Astrocyte (in vitro differentiated cells and primary cell): ENCODE measurements around the gene PLEKHA6. TPM values are rescaled to one million over a fixed set of nuclear protein-coding genes. Genes with fewer than 3 reads are reported as not detected.

Source experiments
- DNase-seq: peaks from one replicate; pipeline ENCODE4 v3.0.0-alpha.2; 2010; ENCODE audit warnings: low read depth
- FAIRE-seq: peaks from 2 replicates; lab custom pipeline; 2011; peaks lifted over from hg19 to GRCh38; lab: Jason Lieb, UNC
- H2AFZ ChIP-seq: 2 replicates; pipeline ENCODE4 v1.6.0; 2012; ENCODE audit warnings: low read depth, low read length, inconsistent platforms
- H3K27ac ChIP-seq: 2 replicates; pipeline ENCODE4 v1.5.1; 2011; ENCODE audit warnings: low read depth, low read length, inconsistent platforms
- H3K27me3 ChIP-seq: 2 replicates; pipeline ENCODE4 v1.6.0; 2011; ENCODE audit warnings: low read length, inconsistent platforms; ENCODE audit not compliant: insufficient read depth
- H3K36me3 ChIP-seq: 2 replicates; pipeline ENCODE4 v1.5.1; 2011; ENCODE audit warnings: low read length, inconsistent platforms; ENCODE audit not compliant: insufficient read depth
- H3K4me1 ChIP-seq: 2 replicates; pipeline ENCODE4 v1.5.1; 2011; ENCODE audit warnings: low read length, inconsistent platforms; ENCODE audit not compliant: insufficient read depth
- H3K4me2 ChIP-seq: 2 replicates; pipeline ENCODE4 v1.6.0; 2012; ENCODE audit warnings: low read length, inconsistent platforms
- H3K4me3 ChIP-seq: 2 replicates; pipeline ENCODE4 v1.5.1; 2011; ENCODE audit warnings: low read depth, mild to moderate bottlenecking, low read length, inconsistent platforms; ENCODE audit not compliant: insufficient read depth
- H3K79me2 ChIP-seq: 2 replicates; pipeline ENCODE4 v1.6.0; 2012; ENCODE audit warnings: mild to moderate bottlenecking, low read length, inconsistent platforms; ENCODE audit not compliant: insufficient read depth
- H3K9ac ChIP-seq: 2 replicates; pipeline ENCODE4 v1.6.0; 2012; ENCODE audit warnings: mild to moderate bottlenecking, low read length, inconsistent platforms
- H3K9me3 ChIP-seq: 2 replicates; pipeline ENCODE4 v1.5.1; 2012; ENCODE audit warnings: low read depth, mild to moderate bottlenecking, low read length, inconsistent platforms; ENCODE audit not compliant: insufficient read depth
- H4K20me1 ChIP-seq: 2 replicates; pipeline ENCODE4 v1.6.0; 2012; ENCODE audit warnings: low read length, inconsistent platforms; ENCODE audit not compliant: insufficient read depth
- H3K27ac Mint-ChIP-seq: one replicate; pipeline ENCODE4 v1.8.0; 2021; ENCODE audit warnings: mild to moderate bottlenecking, mixed read lengths; ENCODE audit not compliant: unreplicated experiment
- H3K27me3 Mint-ChIP-seq: one replicate; pipeline ENCODE4 v1.8.0; 2021; ENCODE audit warnings: low read depth, mixed read lengths; ENCODE audit not compliant: unreplicated experiment
- H3K36me3 Mint-ChIP-seq: one replicate; pipeline ENCODE4 v1.8.0; 2021; ENCODE audit warnings: low read depth, mixed read lengths; ENCODE audit not compliant: unreplicated experiment
- H3K4me1 Mint-ChIP-seq: one replicate; pipeline ENCODE4 v1.8.0; 2021; ENCODE audit warnings: low read depth, mixed read lengths; ENCODE audit not compliant: unreplicated experiment
- H3K4me3 Mint-ChIP-seq: one replicate; pipeline ENCODE4 v1.8.0; 2021; ENCODE audit warnings: mild to moderate bottlenecking, moderate library complexity, mixed read lengths; ENCODE audit not compliant: unreplicated experiment
- H3K9me3 Mint-ChIP-seq: one replicate; pipeline ENCODE4 v1.8.0; 2021; ENCODE audit warnings: mild to moderate bottlenecking, mixed read lengths; ENCODE audit not compliant: unreplicated experiment
- CTCF ChIP-seq: IDR thresholded peaks from 2 replicates; pipeline ENCODE4 v1.5.1; 2011; ENCODE audit warnings: low read depth, mild to moderate bottlenecking, inconsistent platforms, low read length, moderate library complexity; ENCODE audit not compliant: insufficient read depth
- EZH2 ChIP-seq: IDR thresholded peaks from 2 replicates; pipeline ENCODE4 v1.6.1; 2012; ENCODE audit warnings: mild to moderate bottlenecking, low read length, inconsistent platforms; ENCODE audit not compliant: insufficient read depth
- total RNA-seq: library from RNA; stranded (reverse); gene quantifications from 2 replicates; pipeline ENCODE4 v1.2.1, GENCODE V29; 2021

PLEKHA6 gene
- total RNA-seq, 1 donor from 2014 or later: 1.5 TPM

- no peak overlapping the region for H3K4me2 ChIP-seq
- peaks cover 15% of the 10 kb centered on the region for H3K9me3 Mint-ChIP-seq
- H3K4me1 ChIP-seq: no peaks in the 10 kb centered on the region
- no peak overlapping the region for H3K4me3 ChIP-seq
- no peak overlapping the region for H3K4me3 Mint-ChIP-seq
- H2AFZ ChIP-seq: no peak overlapping the region
- no peak for TF ChIP-seq CTCF
- no peak for TF ChIP-seq EZH2
- H3K4me1 Mint-ChIP-seq: no peaks in the 10 kb centered on the region
- no peaks in the 10 kb centered on the region for H4K20me1 ChIP-seq
- no peak overlapping the region for H3K9ac ChIP-seq
- peaks cover 4% of the 10 kb centered on the region for H3K36me3 Mint-ChIP-seq
- H3K27me3 Mint-ChIP-seq: peaks cover 19% of the 10 kb centered on the region
- H3K36me3 ChIP-seq: no peaks in the 10 kb centered on the region
- H3K27ac Mint-ChIP-seq: no peak overlapping the region
- H3K27ac ChIP-seq: no peak overlapping the region
- no peak for FAIRE-seq
- DNase-seq: no peak
- H3K9me3 ChIP-seq: no peaks in the 10 kb centered on the region
- H3K79me2 ChIP-seq: no peaks in the 10 kb centered on the region
- no peaks in the 10 kb centered on the region for H3K27me3 ChIP-seq
Observed at GRCh38 chr1:204232526-204232925, 127.2 kb downstream of the PLEKHA6 start.

GRCh38 chr1:204230211-204230610, 129.5 kb downstream of the PLEKHA6 start:
- Histone ChIP-seq H3K27ac (no peak overlapping the region), H4K20me1 (no peaks in the 10 kb centered on the region), H2AFZ (no peak overlapping the region), H3K4me1 (peaks cover 3% of the 10 kb centered on the region), H3K79me2 (no peaks in the 10 kb centered on the region), H3K36me3 (no peaks in the 10 kb centered on the region), H3K4me3 (no peak overlapping the region), H3K9ac (no peak overlapping the region), H3K27me3 (no peaks in the 10 kb centered on the region), H3K4me2 (no peak overlapping the region), H3K9me3 (no peaks in the 10 kb centered on the region)
- H3K36me3 Mint-ChIP-seq: no peaks in the 10 kb centered on the region
- TF ChIP-seq CTCF (no peak), EZH2 (no peak)
- DNase-seq (no peak), FAIRE-seq (no peak)
- peaks cover 13% of the 10 kb centered on the region for H3K27me3 Mint-ChIP-seq
- peaks cover 5% of the 10 kb centered on the region for H3K9me3 Mint-ChIP-seq
- H3K4me3 Mint-ChIP-seq: no peak overlapping the region
- no peaks in the 10 kb centered on the region for H3K4me1 Mint-ChIP-seq
- H3K27ac Mint-ChIP-seq: no peak overlapping the region

GRCh38 chr1:204228896-204229295, 130.8 kb downstream of the PLEKHA6 start:
- Histone ChIP-seq H3K79me2 (no peaks in the 10 kb centered on the region), H3K36me3 (no peaks in the 10 kb centered on the region), H3K9ac (no peak overlapping the region), H3K4me1 (peaks cover 8% of the 10 kb centered on the region), H3K9me3 (no peaks in the 10 kb centered on the region), H3K4me2 (no peak overlapping the region), H2AFZ (no peak overlapping the region), H4K20me1 (no peaks in the 10 kb centered on the region), H3K27ac (no peak overlapping the region), H3K4me3 (no peak overlapping the region), H3K27me3 (no peaks in the 10 kb centered on the region)
- Mint-ChIP-seq H3K4me3 (no peak overlapping the region), H3K27ac (no peak overlapping the region), H3K36me3 (no peaks in the 10 kb centered on the region), H3K9me3 (peaks cover 2% of the 10 kb centered on the region), H3K27me3 (peaks cover 13% of the 10 kb centered on the region), H3K4me1 (no peaks in the 10 kb centered on the region)
- TF ChIP-seq CTCF: no peak
- TF ChIP-seq EZH2: no peak
- FAIRE-seq (no peak), DNase-seq (no peak)
